ENCODE measurements around the gene SLC25A38. TPM values are rescaled to one million over a fixed set of nuclear protein-coding genes. Genes with fewer than 3 reads are reported as not detected.
A peak's percentile ranks its signal among the peaks of the same experiment; 100 is the strongest.

The SLC25A38 gene
- total RNA-seq, 1 donor from 2014 or later: 20.8 TPM

- H3K4me3 ChIP-seq (ENCODE audit: low read depth, low read length): no peak overlapping the region
- no peak for DNase-seq (ENCODE audit: low read depth)
- no peak for TF ChIP-seq CTCF (conservative IDR thresholded peaks at IDR 0.05; ENCODE audit: low read depth, low read length)
Observed at GRCh38 chr3:39398700-39399099, 15.5 kb downstream of the SLC25A38 start.

- H3K4me3 ChIP-seq (ENCODE audit: low read depth, low read length): no peak overlapping the region
- TF ChIP-seq CTCF (conservative IDR thresholded peaks at IDR 0.05; ENCODE audit: low read depth, low read length): no peak
- no peak for DNase-seq (ENCODE audit: low read depth)
Observed at GRCh38 chr3:39401983-39402382, 18.8 kb downstream of the SLC25A38 start.

GRCh38 chr3:39404943-39405686 lies 21.9 kb downstream of the SLC25A38 start:
- H3K4me3 ChIP-seq (ENCODE audit: low read depth, low read length): no peak overlapping the region
- no peak for TF ChIP-seq CTCF (conservative IDR thresholded peaks at IDR 0.05; ENCODE audit: low read depth, low read length)
- DNase-seq (ENCODE audit: low read depth): no peak

- DNase-seq (ENCODE audit: low read depth): no peak
- no peak for TF ChIP-seq CTCF (conservative IDR thresholded peaks at IDR 0.05; ENCODE audit: low read depth, low read length)
- peak overlapping the region; percentile 95 for H3K4me3 ChIP-seq (ENCODE audit: low read depth, low read length)
Observed at GRCh38 chr3:39405687-39406367, 22.7 kb downstream of the SLC25A38 start.

- peak within 1 kb of the TSS; percentile 95 for H3K4me3 ChIP-seq (ENCODE audit: low read depth, low read length)
- DNase-seq (ENCODE audit: low read depth): peak; percentile 82
- peak; percentile 34 for TF ChIP-seq CTCF (conservative IDR thresholded peaks at IDR 0.05; ENCODE audit: low read depth, low read length)
Observed at GRCh38 chr3:39406368-39407258, 23.4 kb downstream of the SLC25A38 start, which contains the start of gene RPSA. Gene RPSA, plus strand, starts transcription at chr3:39406720. Its CDS starts 934 bp downstream, at chr3:39407654.

- DNase-seq (ENCODE audit: low read depth): no peak
- peak overlapping the region; percentile 95 for H3K4me3 ChIP-seq (ENCODE audit: low read depth, low read length)
- no peak for TF ChIP-seq CTCF (conservative IDR thresholded peaks at IDR 0.05; ENCODE audit: low read depth, low read length)
Observed at GRCh38 chr3:39407259-39407629, 24.1 kb downstream of the SLC25A38 start.
